ENCODE results near the gene DPYSL5.

Gene DPYSL5

GRCh38 chr2:26934985-26935384 lies 87.1 kb downstream of the DPYSL5 start:
- Histone ChIP-seq H3K27me3 (ENCODE audit: insufficient read depth, low read length) (no peaks in the 10 kb centered on the region; the same call in 1 of the 2 replicates), H3K36me3 (ENCODE audit: insufficient read depth, low read length) (0 out of 2 replicates have a peak, but pooled peaks cover 2% of the 10 kb centered on the region), H3K4me3 (ENCODE audit: low read length) (no peak overlapping the region), H3K4me1 (ENCODE audit: insufficient read depth, low read length) (no peaks in the 10 kb centered on the region), H3K9me3 (ENCODE audit: insufficient read depth, low read depth, low read length) (no peaks in the 10 kb centered on the region), H3K27ac (ENCODE audit: low read depth, low read length) (no peak overlapping the region), H3K9ac (ENCODE audit: low read depth, low read length) (no peak overlapping the region)
- 69% methylated on average over 3 of the region's 3 CpGs for WGBS

- no peaks in the 10 kb centered on the region for H3K9me3 ChIP-seq (ENCODE audit: insufficient read depth, low read depth, low read length)
- no peaks in the 10 kb centered on the region; the same call in 1 of the 2 replicates for H3K27me3 ChIP-seq (ENCODE audit: insufficient read depth, low read length)
- WGBS = 89% methylated on average over 3 of the region's 5 CpGs
- H3K4me1 ChIP-seq (ENCODE audit: insufficient read depth, low read length) = no peaks in the 10 kb centered on the region
- no peak overlapping the region for H3K4me3 ChIP-seq (ENCODE audit: low read length)
- H3K9ac ChIP-seq (ENCODE audit: low read depth, low read length) = no peak overlapping the region
- H3K36me3 ChIP-seq (ENCODE audit: insufficient read depth, low read length) = peaks cover 2% of the 10 kb centered on the region; the same call in 1 of the 2 replicates
- no peak overlapping the region for H3K27ac ChIP-seq (ENCODE audit: low read depth, low read length)
Measured at GRCh38 chr2:26936855-26937254, 88.9 kb downstream of the DPYSL5 start.

- no peak overlapping the region for H3K27ac ChIP-seq (ENCODE audit: low read depth, low read length)
- H3K9ac ChIP-seq (ENCODE audit: low read depth, low read length) = no peak overlapping the region
- no peak overlapping the region for H3K4me3 ChIP-seq (ENCODE audit: low read length)
- peaks cover 2% of the 10 kb centered on the region; the same call in 1 of the 2 replicates for H3K36me3 ChIP-seq (ENCODE audit: insufficient read depth, low read length)
- WGBS = 78% methylated on average over 10 of the region's 10 CpGs
- H3K27me3 ChIP-seq (ENCODE audit: insufficient read depth, low read length) = peaks cover 11% of the 10 kb centered on the region
- no peaks in the 10 kb centered on the region for H3K9me3 ChIP-seq (ENCODE audit: insufficient read depth, low read depth, low read length)
- no peaks in the 10 kb centered on the region for H3K4me1 ChIP-seq (ENCODE audit: insufficient read depth, low read length)
Measured at GRCh38 chr2:26938399-26939118, 90.6 kb downstream of the DPYSL5 start.

- no peak overlapping the region for H3K4me3 ChIP-seq (ENCODE audit: low read length)
- H3K9me3 ChIP-seq (ENCODE audit: insufficient read depth, low read depth, low read length) = no peaks in the 10 kb centered on the region
- no peaks in the 10 kb centered on the region for H3K4me1 ChIP-seq (ENCODE audit: insufficient read depth, low read length)
- H3K36me3 ChIP-seq (ENCODE audit: insufficient read depth, low read length) = no peaks in the 10 kb centered on the region; the same call in 1 of the 2 replicates
- WGBS = 90% methylated on average over 9 of the region's 9 CpGs
- no peak overlapping the region for H3K9ac ChIP-seq (ENCODE audit: low read depth, low read length)
- no peak overlapping the region for H3K27ac ChIP-seq (ENCODE audit: low read depth, low read length)
- peaks cover 15% of the 10 kb centered on the region for H3K27me3 ChIP-seq (ENCODE audit: insufficient read depth, low read length)
Measured at GRCh38 chr2:26940001-26940400, 92.1 kb downstream of the DPYSL5 start.

- no peaks in the 10 kb centered on the region; the same call in 1 of the 2 replicates for H3K36me3 ChIP-seq (ENCODE audit: insufficient read depth, low read length)
- H3K27me3 ChIP-seq (ENCODE audit: insufficient read depth, low read length) = peaks cover 15% of the 10 kb centered on the region
Measured at GRCh38 chr2:26941486-26941885, 93.6 kb downstream of the DPYSL5 start.

GRCh38 chr2:26942543-26943295 lies 94.8 kb downstream of the DPYSL5 start:
- Histone ChIP-seq H3K9ac (ENCODE audit: low read depth, low read length) (no peak overlapping the region), H3K9me3 (ENCODE audit: insufficient read depth, low read depth, low read length) (no peaks in the 10 kb centered on the region), H3K27ac (ENCODE audit: low read depth, low read length) (no peak overlapping the region), H3K36me3 (ENCODE audit: insufficient read depth, low read length) (no peaks in the 10 kb centered on the region; the same call in 1 of the 2 replicates), H3K27me3 (ENCODE audit: insufficient read depth, low read length) (peaks cover 15% of the 10 kb centered on the region), H3K4me3 (ENCODE audit: low read length) (peak overlapping the region; percentile 56), H3K4me1 (ENCODE audit: insufficient read depth, low read length) (no peaks in the 10 kb centered on the region)
- WGBS = 20% methylated on average over 28 of the region's 28 CpGs

More at GRCh38 chr2:26941486-26941885, 93.6 kb downstream of the DPYSL5 start:
- Histone ChIP-seq H3K9ac (ENCODE audit: low read depth, low read length) (no peak overlapping the region), H3K4me1 (ENCODE audit: insufficient read depth, low read length) (no peaks in the 10 kb centered on the region), H3K27ac (ENCODE audit: low read depth, low read length) (no peak overlapping the region), H3K4me3 (ENCODE audit: low read length) (no peak overlapping the region), H3K9me3 (ENCODE audit: insufficient read depth, low read depth, low read length) (no peaks in the 10 kb centered on the region)
- 86% methylated on average over 3 of the region's 3 CpGs for WGBS

GRCh38 chr2:26945991-26946750 lies 98.2 kb downstream of the DPYSL5 start:
- Histone ChIP-seq H3K4me3 (ENCODE audit: low read length) (no peak overlapping the region), H3K9ac (ENCODE audit: low read depth, low read length) (no peak overlapping the region), H3K4me1 (ENCODE audit: insufficient read depth, low read length) (no peaks in the 10 kb centered on the region), H3K9me3 (ENCODE audit: insufficient read depth, low read depth, low read length) (no peaks in the 10 kb centered on the region), H3K36me3 (ENCODE audit: insufficient read depth, low read length) (no peaks in the 10 kb centered on the region), H3K27ac (ENCODE audit: low read depth, low read length) (no peak overlapping the region), H3K27me3 (ENCODE audit: insufficient read depth, low read length) (peaks cover 15% of the 10 kb centered on the region)
- WGBS = 88% methylated on average over 11 of the region's 12 CpGs

- WGBS = 82% methylated on average over 33 of the region's 34 CpGs
- H3K9me3 ChIP-seq (ENCODE audit: insufficient read depth, low read depth, low read length) = no peaks in the 10 kb centered on the region
- H3K36me3 ChIP-seq (ENCODE audit: insufficient read depth, low read length) = no peaks in the 10 kb centered on the region
- no peak overlapping the region for H3K4me3 ChIP-seq (ENCODE audit: low read length)
- H3K27ac ChIP-seq (ENCODE audit: low read depth, low read length) = no peak overlapping the region
- H3K27me3 ChIP-seq (ENCODE audit: insufficient read depth, low read length) = peaks cover 14% of the 10 kb centered on the region
- no peak overlapping the region for H3K9ac ChIP-seq (ENCODE audit: low read depth, low read length)
- H3K4me1 ChIP-seq (ENCODE audit: insufficient read depth, low read length) = no peaks in the 10 kb centered on the region
Measured at GRCh38 chr2:26946841-26947784, 99.2 kb downstream of the DPYSL5 start.

- Histone ChIP-seq H3K4me1 (ENCODE audit: insufficient read depth, low read length) (0 out of 2 replicates have a peak, but pooled peaks cover 3% of the 10 kb centered on the region), H3K36me3 (ENCODE audit: insufficient read depth, low read length) (no peaks in the 10 kb centered on the region), H3K4me3 (ENCODE audit: low read length) (no peak overlapping the region), H3K27ac (ENCODE audit: low read depth, low read length) (no peak overlapping the region), H3K9ac (ENCODE audit: low read depth, low read length) (no peak overlapping the region), H3K27me3 (ENCODE audit: insufficient read depth, low read length) (peaks cover under 1% of the 10 kb centered on the region; the same call in 1 of the 2 replicates), H3K9me3 (ENCODE audit: insufficient read depth, low read depth, low read length) (no peaks in the 10 kb centered on the region)
- 93% methylated on average over 3 of the region's 3 CpGs for WGBS
Measured at GRCh38 chr2:26948800-26949199, 100.9 kb downstream of the DPYSL5 start.

- no peak overlapping the region for H3K27ac ChIP-seq (ENCODE audit: low read depth, low read length)
- 93% methylated on average over 5 of the region's 5 CpGs for WGBS
- H3K36me3 ChIP-seq (ENCODE audit: insufficient read depth, low read length) = no peaks in the 10 kb centered on the region
- no peaks in the 10 kb centered on the region for H3K27me3 ChIP-seq (ENCODE audit: insufficient read depth, low read length)
- H3K9ac ChIP-seq (ENCODE audit: low read depth, low read length) = no peak overlapping the region
- H3K4me1 ChIP-seq (ENCODE audit: insufficient read depth, low read length) = 0 out of 2 replicates have a peak, but pooled peaks cover 3% of the 10 kb centered on the region
- H3K9me3 ChIP-seq (ENCODE audit: insufficient read depth, low read depth, low read length) = no peaks in the 10 kb centered on the region
- H3K4me3 ChIP-seq (ENCODE audit: low read length) = no peak overlapping the region
Measured at GRCh38 chr2:26950246-26950645, 102.3 kb downstream of the DPYSL5 start.
